H1 (cell line): ENCODE measurements around the gene DMXL1. TPM values are rescaled to one million over a fixed set of nuclear protein-coding genes. Genes with fewer than 3 reads are reported as not detected.

Experiments
- CTCF ChIA-PET: fragments of 300-600 bp; sonication (Branson Sonifier 250); formaldehyde crosslinking; loops from one replicate; lab custom pipeline; 2021; ENCODE audit not compliant: partially characterized antibody; lab: Charles Lee
- POLR2A ChIA-PET: fragments of 300-600 bp; sonication (Branson Sonifier 250); formaldehyde crosslinking; loops from one replicate; lab custom pipeline; 2021; ENCODE audit warnings: inconsistent platforms; ENCODE audit not compliant: partially characterized antibody; lab: Charles Lee
- DNase-seq, 2 experiments: peaks; one replicate each; pipeline versions ENCODE4 v3.0.0 to v3.0.0-alpha.2; 2010 to 2022; ENCODE audit warnings: low spot score in 2 of 2, low read depth in 1 of 2, mixed read lengths in 1 of 2
- FAIRE-seq: peaks from 2 replicates; lab custom pipeline; 2011; peaks lifted over from hg19 to GRCh38; lab: Jason Lieb, UNC
- H2AFZ ChIP-seq: 2 replicates; pipeline ENCODE4 v1.8.1; 2012; ENCODE audit warnings: low read length, inconsistent platforms
- H2AK5ac ChIP-seq: 2 replicates; pipeline ENCODE4 v1.6.1; 2013; ENCODE audit warnings: low read depth, low read length
- H2BK120ac ChIP-seq: replicated peaks from 2 replicates; pipeline ENCODE3; 2013; ENCODE audit warnings: low read depth, low read length, inconsistent platforms
- H2BK12ac ChIP-seq: 2 replicates; pipeline ENCODE4 v1.6.1; 2013; ENCODE audit warnings: low read depth, low read length
- H2BK15ac ChIP-seq: 2 replicates; pipeline ENCODE4 v1.6.1; 2013; ENCODE audit warnings: low read length
- H2BK20ac ChIP-seq: 2 replicates; pipeline ENCODE4 v1.6.1; 2013; ENCODE audit warnings: low read length
- H2BK5ac ChIP-seq: 2 replicates; pipeline ENCODE4 v1.6.1; 2013; ENCODE audit warnings: low read depth, low read length
- H3K14ac ChIP-seq: 2 replicates; pipeline ENCODE4 v1.6.1; 2013; ENCODE audit warnings: inconsistent platforms; ENCODE audit not compliant: insufficient read length
- H3K18ac ChIP-seq: 2 replicates; pipeline ENCODE4 v1.6.1; 2013; ENCODE audit warnings: low read length; ENCODE audit errors: extremely low read depth
- H3K23ac ChIP-seq: 2 replicates; pipeline ENCODE4 v1.6.1; 2013; ENCODE audit warnings: inconsistent platforms; ENCODE audit not compliant: insufficient read length
- H3K23me2 ChIP-seq: 2 replicates; pipeline ENCODE4 v1.6.1; 2013; ENCODE audit warnings: low read depth, low read length
- H3K27ac ChIP-seq: 2 replicates; pipeline ENCODE4 v1.6.1; 2011; ENCODE audit warnings: low read depth, low read length, inconsistent platforms
- H3K27me3 ChIP-seq, 4 experiments: replicated peaks in 1 of 4; 1 replicate in 1 of 4; 2 replicates in 3 of 4; pipeline versions ENCODE4 v1.6.1 to v1.8.1; 2011 to 2013; ENCODE audit warnings: low read length in 3 of 4, mild to moderate bottlenecking in 3 of 4, inconsistent platforms in 2 of 4, mixed read lengths in 2 of 4, moderate library complexity in 1 of 4; ENCODE audit not compliant: control insufficient read depth in 3 of 4, insufficient read depth in 3 of 4; ENCODE audit errors: extremely low read depth in 1 of 4
- H3K36me3 ChIP-seq, 4 experiments: 2 replicates each; pipeline versions ENCODE4 v1.6.1 to v1.8.1; 2011 to 2013; ENCODE audit warnings: mild to moderate bottlenecking in 4 of 4, low read length in 3 of 4, moderate library complexity in 2 of 4, control low read depth in 1 of 4, inconsistent platforms in 1 of 4; ENCODE audit not compliant: insufficient read depth in 4 of 4, control insufficient read depth in 2 of 4
- H3K4ac ChIP-seq: replicated peaks from 2 replicates; pipeline ENCODE3; 2013; ENCODE audit warnings: low read length, low read depth, mixed read lengths, inconsistent platforms; ENCODE audit not compliant: insufficient read length
- H3K4me1 ChIP-seq, 4 experiments: replicated peaks in 1 of 4; 1 replicate in 1 of 4; 2 replicates in 3 of 4; pipeline versions ENCODE4 v1.6.1 to v1.8.1; 2011 to 2013; ENCODE audit warnings: low read length in 3 of 4, inconsistent platforms in 2 of 4, mixed read lengths in 1 of 4; ENCODE audit not compliant: insufficient read depth in 4 of 4, control insufficient read depth in 3 of 4
- H3K4me2 ChIP-seq, 2 experiments: 2 replicates each; pipeline versions ENCODE4 v1.6.1 to v1.8.1; 2011 to 2013; ENCODE audit warnings: low read depth in 2 of 2, low read length in 2 of 2, control low read depth in 1 of 2, inconsistent platforms in 1 of 2, mild to moderate bottlenecking in 1 of 2; ENCODE audit not compliant: insufficient read depth in 1 of 2
- H3K4me3 ChIP-seq, 4 experiments: fragments of 200-600, 300-600 bp in 1 of 4; sonication (generic), shearing (Covaris generic), sonication (Bioruptor Twin) in 1 of 4; 2 replicates each; pipeline versions ENCODE4 v1.5.1 to v1.8.1; 2011 to 2016; ENCODE audit warnings: low read length in 4 of 4, low read depth in 3 of 4, control low read depth in 2 of 4, inconsistent platforms in 2 of 4, mild to moderate bottlenecking in 2 of 4, mixed read lengths in 1 of 4, moderate library complexity in 1 of 4; ENCODE audit not compliant: insufficient read depth in 2 of 4; ENCODE audit errors: extremely low read depth in 1 of 4
- H3K56ac ChIP-seq: replicated peaks from 2 replicates; pipeline ENCODE3; 2013; ENCODE audit warnings: low read depth, mild to moderate bottlenecking, mixed read lengths, low read length, inconsistent platforms; ENCODE audit not compliant: insufficient read length
- H3K79me1 ChIP-seq: 2 replicates; pipeline ENCODE4 v1.6.1; 2013; ENCODE audit warnings: low read depth, low read length, control low read depth
- H3K79me2 ChIP-seq, 2 experiments: 2 replicates each; pipeline versions ENCODE4 v1.6.1 to v1.8.1; 2012 to 2013; ENCODE audit warnings: low read length in 2 of 2, mild to moderate bottlenecking in 2 of 2, inconsistent platforms in 1 of 2; ENCODE audit not compliant: insufficient read depth in 2 of 2, control insufficient read depth in 1 of 2
- H3K9ac ChIP-seq, 4 experiments: replicated peaks in 1 of 4; 1 replicate in 1 of 4; 2 replicates in 3 of 4; pipeline versions ENCODE4 v1.6.1 to v1.8.1; 2011 to 2013; ENCODE audit warnings: low read depth in 3 of 4, low read length in 3 of 4, control low read depth in 2 of 4, mild to moderate bottlenecking in 2 of 4, moderate library complexity in 2 of 4, inconsistent platforms in 1 of 4; ENCODE audit errors: extremely low read depth in 1 of 4
- H3K9me3 ChIP-seq, 2 experiments: 2 replicates each; pipeline versions ENCODE4 v1.6.1 to v1.8.1; 2012 to 2013; ENCODE audit warnings: mild to moderate bottlenecking in 2 of 2, moderate library complexity in 2 of 2, control low read depth in 1 of 2, inconsistent platforms in 1 of 2, low read depth in 1 of 2, low read length in 1 of 2, mixed read lengths in 1 of 2; ENCODE audit not compliant: insufficient read depth in 2 of 2
- H4K20me1 ChIP-seq, 2 experiments: replicated peaks in 1 of 2; 2 replicates each; pipeline versions ENCODE3 to v1.8.1; 2011 to 2013; ENCODE audit warnings: inconsistent platforms in 2 of 2, low read length in 2 of 2, mild to moderate bottlenecking in 1 of 2; ENCODE audit not compliant: insufficient read depth in 2 of 2, control insufficient read depth in 1 of 2
- H4K5ac ChIP-seq: 2 replicates; pipeline ENCODE4 v1.6.1; 2013; ENCODE audit warnings: low read length, low read depth, mixed read lengths, inconsistent platforms; ENCODE audit not compliant: insufficient read length
- H4K8ac ChIP-seq: 2 replicates; pipeline ENCODE4 v1.8.0; 2013; ENCODE audit warnings: mild to moderate bottlenecking, moderate library complexity, low read length, inconsistent platforms; ENCODE audit not compliant: insufficient read depth; ENCODE audit errors: extremely low read depth
- H4K91ac ChIP-seq: replicated peaks from 2 replicates; pipeline ENCODE3; 2013; ENCODE audit warnings: low read length, mixed read lengths, inconsistent platforms; ENCODE audit not compliant: insufficient read length
- ASH2L ChIP-seq: fragments of 200-600, 300-600 bp; sonication (generic); IDR thresholded peaks from one replicate; pipeline ENCODE4 v1.7.1; 2017; ENCODE audit warnings: low read length
- BRCA1 ChIP-seq: IDR thresholded peaks from 2 replicates; pipeline ENCODE4 v1.6.1; 2012; ENCODE audit warnings: low read depth, low read length, improper control_type of control experiment
- CBX5 ChIP-seq: fragments of 300-800, 300-1000 bp; sonication (generic); IDR thresholded peaks from 2 replicates; pipeline ENCODE4 v1.7.1; 2016; ENCODE audit warnings: antibody characterized with exemption, low read length, low read depth
- CREB1 ChIP-seq: IDR thresholded peaks from 2 replicates; pipeline ENCODE4 v1.6.1; 2012; ENCODE audit warnings: inconsistent platforms
- GTF2F1 ChIP-seq: IDR thresholded peaks from 2 replicates; pipeline ENCODE4 v1.6.1; 2012; ENCODE audit warnings: low read depth, low read length, improper control_type of control experiment, borderline replicate concordance
- JUN ChIP-seq: IDR thresholded peaks from 2 replicates; pipeline ENCODE4 v1.6.1; 2011; ENCODE audit warnings: low read depth, mild to moderate bottlenecking, improper control_type of control experiment, low read length
- RAD21 ChIP-seq, 2 experiments: IDR thresholded peaks in 1 of 2; conservative IDR thresholded peaks in 1 of 2; 2 replicates each; pipeline ENCODE4 v1.6.1; 2011; ENCODE audit warnings: low read depth in 2 of 2, low read length in 2 of 2, improper control_type of control experiment in 1 of 2, inconsistent platforms in 1 of 2, mild to moderate bottlenecking in 1 of 2, moderate library complexity in 1 of 2
- RFX5 ChIP-seq: IDR thresholded peaks from 2 replicates; pipeline ENCODE4 v1.6.1; 2011; ENCODE audit warnings: low read depth, low read length, improper control_type of control experiment, borderline replicate concordance
- SIN3A ChIP-seq, 2 experiments: IDR thresholded peaks in 1 of 2; conservative IDR thresholded peaks in 1 of 2; 2 replicates each; pipeline ENCODE4 v1.6.1; 2011 to 2012; ENCODE audit warnings: low read length in 2 of 2, improper control_type of control experiment in 1 of 2, low read depth in 1 of 2, mild to moderate bottlenecking in 1 of 2
- TAF1 ChIP-seq: IDR thresholded peaks from 2 replicates; pipeline ENCODE4 v1.6.1; 2011; ENCODE audit warnings: mild to moderate bottlenecking, low read depth, low read length
- TBP ChIP-seq: IDR thresholded peaks from 2 replicates; pipeline ENCODE4 v1.6.1; 2011; ENCODE audit warnings: low read depth, low read length, improper control_type of control experiment
- YY1 ChIP-seq: IDR thresholded peaks from 2 replicates; pipeline ENCODE4 v1.6.1; 2011; ENCODE audit warnings: low read depth, mild to moderate bottlenecking, low read length
- polyA plus RNA-seq, 7 experiments: library from polyadenylated mRNA; depleted of rRNA in 3 of 7; stranded (reverse) in 5 of 7; unstranded in 2 of 7; fragments of >200 nt in 5 of 7; fragments of 200-250 nt in 2 of 7; gene quantifications; 1 replicate in 5 of 7; 2 replicates in 1 of 7; 4 replicates in 1 of 7; pipeline versions ENCODE4 v1.2.1 to v1.2.3, GENCODE V29; 2011 to 2013; ENCODE audit warnings: missing spikeins in 2 of 7, mixed read lengths in 2 of 7
- total RNA-seq: library from RNA; stranded (reverse); fragmentation: NEBNext Ultra II Directional; extraction: Animal tissue kit (Norgen Biotek cat#: 25700); gene quantifications from 2 replicates; pipeline ENCODE4 v1.2.1, GENCODE V29; 2021
- TF ChIP-seq, protein P1 (sequence below), 3 experiments: IDR thresholded peaks; 1 replicate in 2 of 3; 2 replicates in 1 of 3; pipeline versions ENCODE4 v1.5.1 to v1.6.1; 2011; ENCODE audit warnings: low read length in 3 of 3, mild to moderate bottlenecking in 3 of 3, inconsistent platforms in 2 of 3, low read depth in 1 of 3, moderate library complexity in 1 of 3; ENCODE audit not compliant: insufficient read depth in 1 of 3; ENCODE audit errors: control extremely low read depth in 1 of 3

Gene DMXL1
- total and polyA plus RNA-seq, 2 of the 8 experiments (the other 6 are each of a cell fraction or from before 2014, with no cell fraction given) = 10.1 to 43.9 TPM

DNA sequence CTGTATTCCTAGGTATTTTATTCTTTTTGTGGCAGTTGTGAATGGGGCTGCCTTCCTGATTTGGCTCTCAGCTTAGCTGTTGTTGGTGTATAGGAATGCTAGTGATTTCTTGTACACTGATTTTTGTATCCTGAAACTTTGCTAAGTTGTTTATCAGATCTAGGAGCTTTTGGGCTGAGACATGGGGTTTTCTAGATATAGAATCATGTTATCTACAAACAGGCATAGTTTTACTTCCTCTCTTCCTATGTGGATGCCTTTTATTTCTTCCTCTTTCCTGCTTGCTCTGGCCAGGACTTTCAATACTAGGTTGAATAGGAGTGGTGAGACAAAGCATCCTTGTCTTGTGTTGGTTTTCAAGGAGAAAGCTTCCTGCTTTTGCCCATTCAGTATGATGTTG is 129.9 kb downstream of the DMXL1 start:
- POLR2A ChIA-PET = no interaction called here
- Histone ChIP-seq H3K56ac (no peak overlapping the region), H3K27ac (no peak overlapping the region), H3K27me3 (no peaks in the 10 kb centered on the region), H3K4me2 (no peak overlapping the region), H2BK5ac (no peak overlapping the region), H3K18ac (no peak overlapping the region), H2BK15ac (no peak overlapping the region), H4K91ac (no peak overlapping the region), H3K23ac (no peak overlapping the region), H2AK5ac (no peak overlapping the region), H3K9ac (no peak overlapping the region), H4K5ac (no peak overlapping the region), H3K4me3 (no peak overlapping the region), H3K4me1 (no peaks in the 10 kb centered on the region), H3K36me3 (peaks cover 0 to 30% (median 15%) of the 10 kb centered on the region in 4 experiments; a peak in 3 of 8 replicates), H3K23me2 (no peaks in the 10 kb centered on the region; the same call in 1 of the 2 replicates), H3K9me3 (no peaks in the 10 kb centered on the region), H3K14ac (no peak overlapping the region), H4K8ac (no peak overlapping the region), H2BK20ac (no peak overlapping the region), H2AFZ (no peak overlapping the region), H4K20me1 (no peaks in the 10 kb centered on the region), H3K79me1 (no peaks in the 10 kb centered on the region), H3K79me2 (no peaks in the 10 kb centered on the region), H3K4ac (no peak overlapping the region), H2BK12ac (no peak overlapping the region), H2BK120ac (no peak overlapping the region)
- DNase-seq (no peak), FAIRE-seq (no peak)
- TF ChIP-seq TAF1 (no peak), ASH2L (no peak), YY1 (no peak), CBX5 (no peak), JUN (no peak), BRCA1 (no peak), CREB1 (no peak), TBP (no peak), RFX5 (no peak), GTF2F1 (no peak), RAD21 (IDR thresholded peaks at IDR 0.05 in 1 of 2, conservative IDR thresholded peaks at IDR 0.05 in 1 of 2; ENCODE audit: low read depth in 2 of 2, low read length in 2 of 2) (no peak), SIN3A (conservative IDR thresholded peaks at IDR 0.05 in 1 of 2, IDR thresholded peaks at IDR 0.05 in 1 of 2; ENCODE audit: low read depth in 1 of 2, low read length in 2 of 2) (no peak)
- TF ChIP-seq, protein P1, sequence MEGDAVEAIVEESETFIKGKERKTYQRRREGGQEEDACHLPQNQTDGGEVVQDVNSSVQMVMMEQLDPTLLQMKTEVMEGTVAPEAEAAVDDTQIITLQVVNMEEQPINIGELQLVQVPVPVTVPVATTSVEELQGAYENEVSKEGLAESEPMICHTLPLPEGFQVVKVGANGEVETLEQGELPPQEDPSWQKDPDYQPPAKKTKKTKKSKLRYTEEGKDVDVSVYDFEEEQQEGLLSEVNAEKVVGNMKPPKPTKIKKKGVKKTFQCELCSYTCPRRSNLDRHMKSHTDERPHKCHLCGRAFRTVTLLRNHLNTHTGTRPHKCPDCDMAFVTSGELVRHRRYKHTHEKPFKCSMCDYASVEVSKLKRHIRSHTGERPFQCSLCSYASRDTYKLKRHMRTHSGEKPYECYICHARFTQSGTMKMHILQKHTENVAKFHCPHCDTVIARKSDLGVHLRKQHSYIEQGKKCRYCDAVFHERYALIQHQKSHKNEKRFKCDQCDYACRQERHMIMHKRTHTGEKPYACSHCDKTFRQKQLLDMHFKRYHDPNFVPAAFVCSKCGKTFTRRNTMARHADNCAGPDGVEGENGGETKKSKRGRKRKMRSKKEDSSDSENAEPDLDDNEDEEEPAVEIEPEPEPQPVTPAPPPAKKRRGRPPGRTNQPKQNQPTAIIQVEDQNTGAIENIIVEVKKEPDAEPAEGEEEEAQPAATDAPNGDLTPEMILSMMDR (IDR thresholded peaks at IDR 0.05; ENCODE audit: control extremely low read depth in 1 of 3, insufficient read depth in 1 of 3, low read depth in 1 of 3, low read length in 3 of 3) = no peak
- CTCF ChIA-PET = interaction anchor here (1.7 kb wide), 1 partner anchor 211 kb away, joined by 4 read pairs; no protein-coding TSS in a partner anchor
